ENCODE data around the gene COA6. TPM values are rescaled to one million over a fixed set of nuclear protein-coding genes. Genes with fewer than 3 reads are reported as not detected.
"Not testable (repeated sequence)": the region's sequence is repeated elsewhere in the genome, so short reads cannot be mapped to it uniquely, and the experiment has no call there.

Gene COA6
- total RNA-seq, 1 experiment from 2014 or later: 47.9 TPM

DNA sequence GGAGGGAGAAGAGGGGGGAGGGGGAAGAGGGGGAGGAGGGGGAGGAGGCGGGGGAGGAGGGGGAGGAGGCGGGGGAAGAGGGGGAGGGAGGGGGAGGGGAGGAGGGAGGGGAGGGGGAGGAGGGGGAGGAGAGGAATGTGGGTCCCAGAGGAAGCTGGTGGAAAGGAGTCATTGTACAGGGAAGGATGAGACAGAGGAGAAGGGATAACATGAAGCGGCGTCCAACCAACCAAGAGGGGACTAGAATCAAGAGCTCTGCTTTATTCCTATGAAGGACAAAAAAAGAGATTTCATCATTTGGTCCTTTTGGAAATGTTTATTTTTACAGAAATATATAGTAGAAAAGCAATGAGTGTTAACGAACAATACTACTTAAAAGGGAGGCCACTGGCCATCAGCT lies 24.5 kb downstream of the COA6 start:
- H3K9me3 Mint-ChIP-seq: peaks cover 4% of the 10 kb centered on the region; the same call in 1 of the 2 replicates
- no peak overlapping the region for H3K4me3 Mint-ChIP-seq
- POLR2A ChIA-PET: no interaction called here
- no peak for ATAC-seq
- no peak for TF ChIP-seq NR2C2 (CRISPR knock-in tag; IDR thresholded peaks at IDR 0.05)
- TF ChIP-seq SOX15 (CRISPR knock-in tag; IDR thresholded peaks at IDR 0.05): no peak
- TF ChIP-seq TEAD4 (CRISPR knock-in tag; IDR thresholded peaks at IDR 0.05): no peak
- TF ChIP-seq SP1 (CRISPR knock-in tag; conservative IDR thresholded peaks at IDR 0.05): no peak
- TF ChIP-seq, protein P1, sequence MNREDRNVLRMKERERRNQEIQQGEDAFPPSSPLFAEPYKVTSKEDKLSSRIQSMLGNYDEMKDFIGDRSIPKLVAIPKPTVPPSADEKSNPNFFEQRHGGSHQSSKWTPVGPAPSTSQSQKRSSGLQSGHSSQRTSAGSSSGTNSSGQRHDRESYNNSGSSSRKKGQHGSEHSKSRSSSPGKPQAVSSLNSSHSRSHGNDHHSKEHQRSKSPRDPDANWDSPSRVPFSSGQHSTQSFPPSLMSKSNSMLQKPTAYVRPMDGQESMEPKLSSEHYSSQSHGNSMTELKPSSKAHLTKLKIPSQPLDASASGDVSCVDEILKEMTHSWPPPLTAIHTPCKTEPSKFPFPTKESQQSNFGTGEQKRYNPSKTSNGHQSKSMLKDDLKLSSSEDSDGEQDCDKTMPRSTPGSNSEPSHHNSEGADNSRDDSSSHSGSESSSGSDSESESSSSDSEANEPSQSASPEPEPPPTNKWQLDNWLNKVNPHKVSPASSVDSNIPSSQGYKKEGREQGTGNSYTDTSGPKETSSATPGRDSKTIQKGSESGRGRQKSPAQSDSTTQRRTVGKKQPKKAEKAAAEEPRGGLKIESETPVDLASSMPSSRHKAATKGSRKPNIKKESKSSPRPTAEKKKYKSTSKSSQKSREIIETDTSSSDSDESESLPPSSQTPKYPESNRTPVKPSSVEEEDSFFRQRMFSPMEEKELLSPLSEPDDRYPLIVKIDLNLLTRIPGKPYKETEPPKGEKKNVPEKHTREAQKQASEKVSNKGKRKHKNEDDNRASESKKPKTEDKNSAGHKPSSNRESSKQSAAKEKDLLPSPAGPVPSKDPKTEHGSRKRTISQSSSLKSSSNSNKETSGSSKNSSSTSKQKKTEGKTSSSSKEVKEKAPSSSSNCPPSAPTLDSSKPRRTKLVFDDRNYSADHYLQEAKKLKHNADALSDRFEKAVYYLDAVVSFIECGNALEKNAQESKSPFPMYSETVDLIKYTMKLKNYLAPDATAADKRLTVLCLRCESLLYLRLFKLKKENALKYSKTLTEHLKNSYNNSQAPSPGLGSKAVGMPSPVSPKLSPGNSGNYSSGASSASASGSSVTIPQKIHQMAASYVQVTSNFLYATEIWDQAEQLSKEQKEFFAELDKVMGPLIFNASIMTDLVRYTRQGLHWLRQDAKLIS (CRISPR knock-in tag; IDR thresholded peaks at IDR 0.05; ENCODE audit: borderline replicate concordance): no peak
- TF ChIP-seq, protein P2, sequence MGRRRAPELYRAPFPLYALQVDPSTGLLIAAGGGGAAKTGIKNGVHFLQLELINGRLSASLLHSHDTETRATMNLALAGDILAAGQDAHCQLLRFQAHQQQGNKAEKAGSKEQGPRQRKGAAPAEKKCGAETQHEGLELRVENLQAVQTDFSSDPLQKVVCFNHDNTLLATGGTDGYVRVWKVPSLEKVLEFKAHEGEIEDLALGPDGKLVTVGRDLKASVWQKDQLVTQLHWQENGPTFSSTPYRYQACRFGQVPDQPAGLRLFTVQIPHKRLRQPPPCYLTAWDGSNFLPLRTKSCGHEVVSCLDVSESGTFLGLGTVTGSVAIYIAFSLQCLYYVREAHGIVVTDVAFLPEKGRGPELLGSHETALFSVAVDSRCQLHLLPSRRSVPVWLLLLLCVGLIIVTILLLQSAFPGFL (CRISPR knock-in tag; IDR thresholded peaks at IDR 0.05; ENCODE audit: borderline replicate concordance): no peak
- no peak for TF ChIP-seq NFYB (CRISPR knock-in tag; conservative IDR thresholded peaks at IDR 0.05; ENCODE audit: low read depth)
- TF ChIP-seq ZNF317 (CRISPR knock-in tag; IDR thresholded peaks at IDR 0.05; ENCODE audit: borderline replicate concordance, low read depth): no peak
- no peak for TF ChIP-seq ZNF423 (CRISPR knock-in tag; IDR thresholded peaks at IDR 0.05)
- no peak for TF ChIP-seq PRRX2 (CRISPR knock-in tag; IDR thresholded peaks at IDR 0.05)
- CTCF ChIA-PET: interaction anchor here (0.6 to 1.5 kb wide), 2 partner anchors 75 to 957 kb away, joined by 3 read pairs; no protein-coding TSS in a partner anchor
- H3K4me1 Mint-ChIP-seq: no peaks in the 10 kb centered on the region
- H3K27ac Mint-ChIP-seq: no peak overlapping the region
- H3K36me3 Mint-ChIP-seq: peaks cover 10% of the 10 kb centered on the region
- H3K27me3 Mint-ChIP-seq (ENCODE audit: low read depth): no peaks in the 10 kb centered on the region
- DNase-seq (ENCODE audit: low spot score): no peak

DNA sequence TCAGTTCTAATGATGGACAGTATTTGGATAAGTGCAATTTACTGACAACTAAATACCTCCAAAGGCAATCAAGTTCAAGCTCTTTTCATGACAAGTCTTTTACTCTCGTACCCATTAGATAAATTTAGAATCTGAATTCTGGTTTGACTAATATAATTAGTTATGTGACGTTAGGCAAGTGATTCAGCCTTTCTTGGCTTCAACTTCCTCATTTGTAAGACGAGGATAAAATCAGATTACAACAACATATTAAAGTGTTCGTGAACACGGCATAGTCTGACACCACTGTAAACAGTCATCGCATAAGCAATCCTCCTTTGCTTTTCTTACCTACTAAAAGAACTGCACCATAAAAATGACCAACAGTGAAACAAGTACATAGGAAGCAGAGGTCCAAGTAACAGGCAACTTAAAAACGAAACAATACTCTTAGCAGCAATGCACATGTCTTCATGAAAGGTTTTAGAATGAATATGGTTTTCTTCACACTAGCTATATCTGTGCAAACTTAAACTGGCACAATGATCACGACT lies 25.7 kb downstream of the COA6 start:
- H3K36me3 Mint-ChIP-seq: peaks cover 8% of the 10 kb centered on the region
- ATAC-seq: no peak
- no peaks in the 10 kb centered on the region for H3K4me1 Mint-ChIP-seq
- ChIA-PET POLR2A (no interaction called here), CTCF (interaction anchor here (1.5 kb wide), 1 partner anchor 76 kb away, joined by 3 read pairs; no protein-coding TSS in a partner anchor)
- H3K9me3 Mint-ChIP-seq: peaks cover 4% of the 10 kb centered on the region; the same call in 1 of the 2 replicates
- no peak overlapping the region for H3K27ac Mint-ChIP-seq
- no peak for TF ChIP-seq ZNF263 (CRISPR knock-in tag; IDR thresholded peaks at IDR 0.05; ENCODE audit: low read depth)
- TF ChIP-seq NR1H2 (CRISPR knock-in tag; IDR thresholded peaks at IDR 0.05): no peak
- TF ChIP-seq, protein P3, sequence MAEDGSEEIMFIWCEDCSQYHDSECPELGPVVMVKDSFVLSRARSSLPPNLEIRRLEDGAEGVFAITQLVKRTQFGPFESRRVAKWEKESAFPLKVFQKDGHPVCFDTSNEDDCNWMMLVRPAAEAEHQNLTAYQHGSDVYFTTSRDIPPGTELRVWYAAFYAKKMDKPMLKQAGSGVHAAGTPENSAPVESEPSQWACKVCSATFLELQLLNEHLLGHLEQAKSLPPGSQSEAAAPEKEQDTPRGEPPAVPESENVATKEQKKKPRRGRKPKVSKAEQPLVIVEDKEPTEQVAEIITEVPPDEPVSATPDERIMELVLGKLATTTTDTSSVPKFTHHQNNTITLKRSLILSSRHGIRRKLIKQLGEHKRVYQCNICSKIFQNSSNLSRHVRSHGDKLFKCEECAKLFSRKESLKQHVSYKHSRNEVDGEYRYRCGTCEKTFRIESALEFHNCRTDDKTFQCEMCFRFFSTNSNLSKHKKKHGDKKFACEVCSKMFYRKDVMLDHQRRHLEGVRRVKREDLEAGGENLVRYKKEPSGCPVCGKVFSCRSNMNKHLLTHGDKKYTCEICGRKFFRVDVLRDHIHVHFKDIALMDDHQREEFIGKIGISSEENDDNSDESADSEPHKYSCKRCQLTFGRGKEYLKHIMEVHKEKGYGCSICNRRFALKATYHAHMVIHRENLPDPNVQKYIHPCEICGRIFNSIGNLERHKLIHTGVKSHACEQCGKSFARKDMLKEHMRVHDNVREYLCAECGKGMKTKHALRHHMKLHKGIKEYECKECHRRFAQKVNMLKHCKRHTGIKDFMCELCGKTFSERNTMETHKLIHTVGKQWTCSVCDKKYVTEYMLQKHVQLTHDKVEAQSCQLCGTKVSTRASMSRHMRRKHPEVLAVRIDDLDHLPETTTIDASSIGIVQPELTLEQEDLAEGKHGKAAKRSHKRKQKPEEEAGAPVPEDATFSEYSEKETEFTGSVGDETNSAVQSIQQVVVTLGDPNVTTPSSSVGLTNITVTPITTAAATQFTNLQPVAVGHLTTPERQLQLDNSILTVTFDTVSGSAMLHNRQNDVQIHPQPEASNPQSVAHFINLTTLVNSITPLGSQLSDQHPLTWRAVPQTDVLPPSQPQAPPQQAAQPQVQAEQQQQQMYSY (CRISPR knock-in tag; IDR thresholded peaks at IDR 0.05): no peak
- no peak for TF ChIP-seq ZNF138 (CRISPR knock-in tag; conservative IDR thresholded peaks at IDR 0.05)
- TF ChIP-seq, protein P4, sequence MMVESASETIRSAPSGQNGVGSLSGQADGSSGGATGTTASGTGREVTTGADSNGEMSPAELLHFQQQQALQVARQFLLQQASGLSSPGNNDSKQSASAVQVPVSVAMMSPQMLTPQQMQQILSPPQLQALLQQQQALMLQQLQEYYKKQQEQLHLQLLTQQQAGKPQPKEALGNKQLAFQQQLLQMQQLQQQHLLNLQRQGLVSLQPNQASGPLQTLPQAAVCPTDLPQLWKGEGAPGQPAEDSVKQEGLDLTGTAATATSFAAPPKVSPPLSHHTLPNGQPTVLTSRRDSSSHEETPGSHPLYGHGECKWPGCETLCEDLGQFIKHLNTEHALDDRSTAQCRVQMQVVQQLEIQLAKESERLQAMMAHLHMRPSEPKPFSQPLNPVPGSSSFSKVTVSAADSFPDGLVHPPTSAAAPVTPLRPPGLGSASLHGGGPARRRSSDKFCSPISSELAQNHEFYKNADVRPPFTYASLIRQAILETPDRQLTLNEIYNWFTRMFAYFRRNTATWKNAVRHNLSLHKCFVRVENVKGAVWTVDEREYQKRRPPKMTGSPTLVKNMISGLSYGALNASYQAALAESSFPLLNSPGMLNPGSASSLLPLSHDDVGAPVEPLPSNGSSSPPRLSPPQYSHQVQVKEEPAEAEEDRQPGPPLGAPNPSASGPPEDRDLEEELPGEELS (CRISPR knock-in tag; IDR thresholded peaks at IDR 0.05): no peak
- no peak for TF ChIP-seq TCF7 (CRISPR knock-in tag; IDR thresholded peaks at IDR 0.05; ENCODE audit: low read depth)
- TF ChIP-seq CBFB (CRISPR knock-in tag; IDR thresholded peaks at IDR 0.05; ENCODE audit: low read depth): no peak
- H3K4me3 Mint-ChIP-seq: no peak overlapping the region
- H3K27me3 Mint-ChIP-seq (ENCODE audit: low read depth): no peaks in the 10 kb centered on the region
- no peak for DNase-seq (ENCODE audit: low spot score)

DNA sequence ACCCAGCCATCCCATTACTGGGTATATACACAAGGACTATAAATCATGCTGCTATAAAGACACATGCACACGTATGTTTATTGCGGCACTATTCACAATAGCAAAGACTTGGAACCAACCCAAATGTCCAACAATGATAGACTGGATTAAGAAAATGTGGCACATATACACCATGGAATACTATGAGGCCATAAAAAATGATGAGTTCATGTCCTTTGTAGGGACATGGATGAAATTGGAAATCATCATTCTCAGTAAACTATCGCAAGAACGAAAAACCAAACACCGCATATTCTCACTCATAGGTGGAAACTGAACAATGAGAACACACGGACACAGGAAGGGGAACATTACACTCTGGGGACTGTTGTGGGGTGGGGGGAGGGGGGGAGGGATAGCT lies 26.3 kb downstream of the COA6 start:
- H3K4me3 Mint-ChIP-seq; H3K4me1 Mint-ChIP-seq; H3K36me3 Mint-ChIP-seq; H3K27me3 Mint-ChIP-seq (ENCODE audit: low read depth); CTCF ChIA-PET; DNase-seq (ENCODE audit: low spot score); POLR2A ChIA-PET; ATAC-seq; H3K9me3 Mint-ChIP-seq; H3K27ac Mint-ChIP-seq: not testable (repeated sequence)

All from WTC11 (cell line).